HL-60 (cell line): ENCODE results near the gene MCF2L2.

Source experiments
- DNase-seq, 2 experiments: peaks; one replicate each; pipeline ENCODE4 v3.0.0-alpha.2; 2010 to 2020; ENCODE audit warnings: low read depth in 1 of 2, low spot score in 1 of 2
- H3K27ac ChIP-seq: fragments of 250-450 bp; sonication (Bioruptor Pico); replicated peaks from 2 replicates; pipeline ENCODE4 v1.5.1; 2020; ENCODE audit warnings: mild to moderate bottlenecking, moderate library complexity
- H3K27me3 ChIP-seq: fragments of 250-450 bp; sonication (Bioruptor Pico); 2 replicates; pipeline ENCODE4 v1.5.1; 2021; ENCODE audit warnings: mild to moderate bottlenecking, moderate library complexity; ENCODE audit not compliant: insufficient read depth, poor library complexity, severe bottlenecking
- H3K4me3 ChIP-seq: replicated peaks from 2 replicates; pipeline ENCODE4 v1.5.1; 2011; ENCODE audit warnings: mild to moderate bottlenecking, control low read depth, low read length; ENCODE audit not compliant: insufficient read depth
- GABPA ChIP-seq: IDR thresholded peaks from 2 replicates; pipeline ENCODE4 v1.6.1; 2012; ENCODE audit warnings: low read depth
- POLR2AphosphoS5 ChIP-seq: IDR thresholded peaks from 2 replicates; pipeline ENCODE4 v1.6.1; 2012; ENCODE audit warnings: low read depth
- SPI1 ChIP-seq: IDR thresholded peaks from 2 replicates; pipeline ENCODE4 v1.6.1; 2012; ENCODE audit warnings: low read depth, mild to moderate bottlenecking, borderline replicate concordance
- TF ChIP-seq, protein P1 (sequence below): IDR thresholded peaks from one replicate; pipeline ENCODE4 v1.5.1; 2011; ENCODE audit warnings: low read length, control low read depth, inconsistent platforms; ENCODE audit not compliant: insufficient read depth
- TF ChIP-seq, protein P2 (sequence below): IDR thresholded peaks from 2 replicates; pipeline ENCODE4 v1.6.1; 2012; ENCODE audit warnings: low read depth; ENCODE audit not compliant: insufficient replicate concordance

Gene MCF2L2

DNA sequence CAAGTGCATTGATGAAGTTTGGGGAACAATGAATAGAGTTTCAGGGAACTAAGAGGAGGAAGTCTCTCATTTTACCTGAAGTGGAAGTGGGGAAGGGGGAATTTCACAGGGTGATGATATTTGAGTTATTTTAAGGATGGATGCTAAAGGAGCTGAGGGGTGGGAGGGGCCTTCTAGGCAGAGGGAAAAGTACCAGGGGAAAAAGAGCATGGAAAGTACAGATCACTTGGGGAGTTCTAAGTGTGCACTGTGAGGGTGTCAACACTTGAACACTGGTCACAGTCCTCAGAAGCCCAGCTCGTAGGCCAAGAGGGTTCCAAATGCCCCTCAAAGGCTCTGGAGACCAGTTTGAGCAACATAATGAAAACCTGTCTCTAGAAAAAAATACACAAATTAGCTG lies 284.1 kb downstream of the MCF2L2 start:
- Histone ChIP-seq H3K27ac (no peak overlapping the region), H3K4me3 (no peak overlapping the region), H3K27me3 (no peaks in the 10 kb centered on the region)
- TF ChIP-seq, protein P1, sequence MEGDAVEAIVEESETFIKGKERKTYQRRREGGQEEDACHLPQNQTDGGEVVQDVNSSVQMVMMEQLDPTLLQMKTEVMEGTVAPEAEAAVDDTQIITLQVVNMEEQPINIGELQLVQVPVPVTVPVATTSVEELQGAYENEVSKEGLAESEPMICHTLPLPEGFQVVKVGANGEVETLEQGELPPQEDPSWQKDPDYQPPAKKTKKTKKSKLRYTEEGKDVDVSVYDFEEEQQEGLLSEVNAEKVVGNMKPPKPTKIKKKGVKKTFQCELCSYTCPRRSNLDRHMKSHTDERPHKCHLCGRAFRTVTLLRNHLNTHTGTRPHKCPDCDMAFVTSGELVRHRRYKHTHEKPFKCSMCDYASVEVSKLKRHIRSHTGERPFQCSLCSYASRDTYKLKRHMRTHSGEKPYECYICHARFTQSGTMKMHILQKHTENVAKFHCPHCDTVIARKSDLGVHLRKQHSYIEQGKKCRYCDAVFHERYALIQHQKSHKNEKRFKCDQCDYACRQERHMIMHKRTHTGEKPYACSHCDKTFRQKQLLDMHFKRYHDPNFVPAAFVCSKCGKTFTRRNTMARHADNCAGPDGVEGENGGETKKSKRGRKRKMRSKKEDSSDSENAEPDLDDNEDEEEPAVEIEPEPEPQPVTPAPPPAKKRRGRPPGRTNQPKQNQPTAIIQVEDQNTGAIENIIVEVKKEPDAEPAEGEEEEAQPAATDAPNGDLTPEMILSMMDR, result no peak
- TF ChIP-seq, protein P2, sequence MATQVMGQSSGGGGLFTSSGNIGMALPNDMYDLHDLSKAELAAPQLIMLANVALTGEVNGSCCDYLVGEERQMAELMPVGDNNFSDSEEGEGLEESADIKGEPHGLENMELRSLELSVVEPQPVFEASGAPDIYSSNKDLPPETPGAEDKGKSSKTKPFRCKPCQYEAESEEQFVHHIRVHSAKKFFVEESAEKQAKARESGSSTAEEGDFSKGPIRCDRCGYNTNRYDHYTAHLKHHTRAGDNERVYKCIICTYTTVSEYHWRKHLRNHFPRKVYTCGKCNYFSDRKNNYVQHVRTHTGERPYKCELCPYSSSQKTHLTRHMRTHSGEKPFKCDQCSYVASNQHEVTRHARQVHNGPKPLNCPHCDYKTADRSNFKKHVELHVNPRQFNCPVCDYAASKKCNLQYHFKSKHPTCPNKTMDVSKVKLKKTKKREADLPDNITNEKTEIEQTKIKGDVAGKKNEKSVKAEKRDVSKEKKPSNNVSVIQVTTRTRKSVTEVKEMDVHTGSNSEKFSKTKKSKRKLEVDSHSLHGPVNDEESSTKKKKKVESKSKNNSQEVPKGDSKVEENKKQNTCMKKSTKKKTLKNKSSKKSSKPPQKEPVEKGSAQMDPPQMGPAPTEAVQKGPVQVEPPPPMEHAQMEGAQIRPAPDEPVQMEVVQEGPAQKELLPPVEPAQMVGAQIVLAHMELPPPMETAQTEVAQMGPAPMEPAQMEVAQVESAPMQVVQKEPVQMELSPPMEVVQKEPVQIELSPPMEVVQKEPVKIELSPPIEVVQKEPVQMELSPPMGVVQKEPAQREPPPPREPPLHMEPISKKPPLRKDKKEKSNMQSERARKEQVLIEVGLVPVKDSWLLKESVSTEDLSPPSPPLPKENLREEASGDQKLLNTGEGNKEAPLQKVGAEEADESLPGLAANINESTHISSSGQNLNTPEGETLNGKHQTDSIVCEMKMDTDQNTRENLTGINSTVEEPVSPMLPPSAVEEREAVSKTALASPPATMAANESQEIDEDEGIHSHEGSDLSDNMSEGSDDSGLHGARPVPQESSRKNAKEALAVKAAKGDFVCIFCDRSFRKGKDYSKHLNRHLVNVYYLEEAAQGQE, result no peak
- TF ChIP-seq SPI1, result no peak
- TF ChIP-seq POLR2AphosphoS5, result no peak
- no peak for TF ChIP-seq GABPA
- no peak for DNase-seq

DNA sequence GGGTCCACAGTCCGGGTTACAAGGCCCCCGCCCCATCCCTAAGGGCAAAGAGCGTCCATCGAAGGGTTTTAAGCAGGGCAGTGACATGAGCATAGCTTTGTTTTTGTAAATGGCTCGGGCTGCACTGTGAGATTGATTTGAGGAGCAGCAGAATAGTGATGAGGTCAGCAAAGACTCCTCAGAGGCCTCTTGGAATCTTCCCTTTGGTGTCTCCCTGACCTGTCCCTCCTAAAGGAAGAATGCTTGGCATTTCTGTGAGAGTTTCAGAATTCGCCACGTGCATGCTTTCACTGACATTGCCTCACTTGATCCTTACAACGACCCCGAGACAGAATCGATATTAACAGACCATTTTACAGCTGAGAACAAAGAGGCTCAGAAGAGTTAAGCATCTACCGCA lies 286.2 kb downstream of the MCF2L2 start:
- H3K27ac ChIP-seq, result no peak overlapping the region
- TF ChIP-seq POLR2AphosphoS5, result no peak
- TF ChIP-seq SPI1, result no peak
- TF ChIP-seq, protein P1, result no peak
- TF ChIP-seq, protein P2, result no peak
- TF ChIP-seq GABPA, result no peak
- H3K4me3 ChIP-seq, result no peak overlapping the region
- no peaks in the 10 kb centered on the region for H3K27me3 ChIP-seq
- no peak for DNase-seq

DNA sequence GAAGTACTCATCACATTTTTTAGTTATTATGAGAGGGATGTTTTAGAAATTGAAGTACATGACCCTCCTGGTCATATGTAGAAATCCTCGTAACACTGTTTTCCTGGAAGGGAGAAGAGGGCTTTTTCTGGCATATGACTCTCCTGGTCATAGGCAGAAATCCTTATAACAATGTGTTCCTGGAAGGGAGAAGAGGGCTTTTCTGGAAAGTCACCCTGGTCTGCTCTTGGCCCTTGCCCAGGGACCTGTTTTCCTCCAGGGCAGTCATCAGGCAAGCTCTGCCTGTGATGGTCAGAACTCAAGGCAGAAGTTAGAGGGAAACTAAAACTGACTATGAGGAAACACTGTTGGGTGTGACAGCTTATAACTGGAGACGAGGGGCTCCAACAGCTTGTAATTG lies 293.6 kb downstream of the MCF2L2 start:
- no peak overlapping the region for H3K27ac ChIP-seq
- DNase-seq, result no peak
- no peak overlapping the region for H3K4me3 ChIP-seq
- H3K27me3 ChIP-seq, result no peaks in the 10 kb centered on the region
- TF ChIP-seq POLR2AphosphoS5, result no peak
- TF ChIP-seq SPI1, result no peak
- no peak for TF ChIP-seq GABPA
- TF ChIP-seq, protein P1, result no peak
- TF ChIP-seq, protein P2, result no peak
